Measurements from ENCODE around the gene TNRC6A. TPM values are rescaled to one million over a fixed set of nuclear protein-coding genes. Genes with fewer than 3 reads are reported as not detected.

Gene TNRC6A
- total RNA-seq, 4 donors from 2014 or later = 45.8 to 70.7 (median 57.4) TPM

DNA sequence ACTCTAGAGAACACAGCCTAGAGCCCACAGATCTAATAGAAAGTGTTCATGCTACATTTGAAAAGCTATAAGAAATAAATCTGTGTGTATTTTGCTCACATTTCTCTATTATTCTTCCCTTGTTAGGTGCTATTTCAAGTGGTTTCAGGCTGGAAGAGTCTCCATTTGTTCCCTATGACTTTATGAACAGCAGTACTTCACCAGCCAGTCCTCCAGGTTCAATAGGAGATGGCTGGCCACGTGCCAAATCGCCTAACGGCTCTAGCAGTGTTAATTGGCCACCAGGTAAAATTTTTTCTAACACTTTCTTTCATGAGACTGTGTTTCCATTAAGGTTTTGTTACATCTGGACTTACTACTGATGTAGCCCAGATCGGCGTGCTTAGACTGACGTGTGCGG lies 85.6 kb downstream of the TNRC6A start:
- H3K27ac ChIP-seq = no peak overlapping the region
- peaks cover 62% of the 10 kb centered on the region in 2 donors for H3K36me3 ChIP-seq
- TF ChIP-seq POLR2A (IDR thresholded peaks at IDR 0.05) = no peak
- TF ChIP-seq, protein P1, sequence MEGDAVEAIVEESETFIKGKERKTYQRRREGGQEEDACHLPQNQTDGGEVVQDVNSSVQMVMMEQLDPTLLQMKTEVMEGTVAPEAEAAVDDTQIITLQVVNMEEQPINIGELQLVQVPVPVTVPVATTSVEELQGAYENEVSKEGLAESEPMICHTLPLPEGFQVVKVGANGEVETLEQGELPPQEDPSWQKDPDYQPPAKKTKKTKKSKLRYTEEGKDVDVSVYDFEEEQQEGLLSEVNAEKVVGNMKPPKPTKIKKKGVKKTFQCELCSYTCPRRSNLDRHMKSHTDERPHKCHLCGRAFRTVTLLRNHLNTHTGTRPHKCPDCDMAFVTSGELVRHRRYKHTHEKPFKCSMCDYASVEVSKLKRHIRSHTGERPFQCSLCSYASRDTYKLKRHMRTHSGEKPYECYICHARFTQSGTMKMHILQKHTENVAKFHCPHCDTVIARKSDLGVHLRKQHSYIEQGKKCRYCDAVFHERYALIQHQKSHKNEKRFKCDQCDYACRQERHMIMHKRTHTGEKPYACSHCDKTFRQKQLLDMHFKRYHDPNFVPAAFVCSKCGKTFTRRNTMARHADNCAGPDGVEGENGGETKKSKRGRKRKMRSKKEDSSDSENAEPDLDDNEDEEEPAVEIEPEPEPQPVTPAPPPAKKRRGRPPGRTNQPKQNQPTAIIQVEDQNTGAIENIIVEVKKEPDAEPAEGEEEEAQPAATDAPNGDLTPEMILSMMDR (IDR thresholded peaks at IDR 0.05) = no peak
- intact Hi-C loops (cut with DNase I) = no loop called here
- WGBS, 2 donors = 84 to 86% methylated on average over 7 of the region's 7 CpGs
- no peak overlapping the region for H3K4me3 ChIP-seq (replicated peaks in 1 of 3)
- H3K4me1 ChIP-seq = peaks cover 9 to 18% of the 10 kb centered on the region in 2 donors
- no peaks in the 10 kb centered on the region for H3K9me3 ChIP-seq
- no peak for DNase-seq
- H3K27me3 ChIP-seq = no peaks in the 10 kb centered on the region

DNA sequence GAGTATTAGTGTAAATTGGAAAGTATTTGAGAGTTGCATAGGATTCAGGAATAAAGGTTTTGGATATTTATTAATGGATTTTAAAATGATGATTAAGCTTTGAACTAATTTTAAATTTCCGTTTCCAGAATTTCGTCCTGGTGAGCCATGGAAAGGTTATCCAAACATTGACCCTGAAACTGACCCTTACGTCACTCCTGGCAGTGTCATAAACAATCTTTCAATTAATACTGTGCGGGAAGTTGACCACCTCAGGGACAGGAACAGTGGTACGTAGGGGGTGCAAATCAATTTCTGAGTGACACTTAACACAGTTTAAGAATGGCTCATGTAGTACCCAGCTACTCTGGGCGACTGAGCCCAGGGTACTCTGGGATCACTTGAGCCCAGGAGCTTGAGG lies 87.2 kb downstream of the TNRC6A start:
- TF ChIP-seq POLR2A (IDR thresholded peaks at IDR 0.05) = no peak
- TF ChIP-seq, protein P1 (IDR thresholded peaks at IDR 0.05) = no peak
- 77 to 84% methylated on average over 6 of the region's 6 CpGs for WGBS, 2 donors
- Histone ChIP-seq H3K27ac (no peak overlapping the region), H3K9me3 (no peaks in the 10 kb centered on the region), H3K4me3 (replicated peaks in 1 of 3) (no peak overlapping the region), H3K27me3 (no peaks in the 10 kb centered on the region), H3K4me1 (peaks cover 9 to 20% of the 10 kb centered on the region in 2 donors), H3K36me3 (peaks cover 64 to 68% of the 10 kb centered on the region in 2 donors)
- DNase-seq = no peak
- intact Hi-C loops (cut with DNase I) = no loop called here

DNA sequence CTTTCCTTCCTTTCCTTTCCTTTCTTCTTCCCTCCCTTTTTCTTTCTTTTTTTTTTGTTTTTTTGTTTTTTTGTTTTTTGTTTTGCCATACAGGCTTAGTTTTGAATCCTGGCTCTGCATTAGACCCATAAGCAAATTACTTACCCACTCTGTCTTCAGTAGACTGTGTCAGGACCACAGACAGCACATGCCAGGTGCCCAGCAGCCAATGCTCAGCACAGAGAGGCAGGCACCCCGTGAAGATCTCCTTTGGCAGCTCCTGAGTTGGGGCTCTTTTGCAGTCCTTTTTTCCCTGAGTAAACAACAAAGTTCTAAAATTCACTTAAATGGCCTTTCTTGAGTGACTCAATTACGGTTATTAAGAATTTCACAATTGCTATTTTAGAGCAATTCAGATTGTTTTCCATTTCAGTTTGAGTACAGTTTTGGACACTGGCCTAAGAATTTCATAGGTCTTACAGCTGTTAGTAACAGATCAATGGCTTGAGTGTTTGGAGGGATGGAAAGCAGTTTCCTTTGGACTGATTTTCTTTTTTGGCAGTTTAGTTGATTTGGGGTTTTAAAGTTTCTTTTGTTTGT lies 90.1 kb downstream of the TNRC6A start:
- Histone ChIP-seq H3K36me3 (peaks cover 68 to 80% of the 10 kb centered on the region in 2 donors), H3K9me3 (no peaks in the 10 kb centered on the region), H3K4me3 (replicated peaks in 1 of 3) (no peak overlapping the region), H3K4me1 (peaks cover 0 to 8% of the 10 kb centered on the region in 2 donors), H3K27me3 (no peaks in the 10 kb centered on the region), H3K27ac (peak overlapping the region in 1 of 3 donors; percentile 34)
- TF ChIP-seq, protein P1 (IDR thresholded peaks at IDR 0.05) = no peak
- no peak for TF ChIP-seq POLR2A (IDR thresholded peaks at IDR 0.05)
- intact Hi-C loops (cut with DNase I) = no loop called here
- WGBS, 2 donors = 19 to 22% methylated on average over 2 of the region's 2 CpGs
- DNase-seq = peak; percentile 65 to 72

DNA sequence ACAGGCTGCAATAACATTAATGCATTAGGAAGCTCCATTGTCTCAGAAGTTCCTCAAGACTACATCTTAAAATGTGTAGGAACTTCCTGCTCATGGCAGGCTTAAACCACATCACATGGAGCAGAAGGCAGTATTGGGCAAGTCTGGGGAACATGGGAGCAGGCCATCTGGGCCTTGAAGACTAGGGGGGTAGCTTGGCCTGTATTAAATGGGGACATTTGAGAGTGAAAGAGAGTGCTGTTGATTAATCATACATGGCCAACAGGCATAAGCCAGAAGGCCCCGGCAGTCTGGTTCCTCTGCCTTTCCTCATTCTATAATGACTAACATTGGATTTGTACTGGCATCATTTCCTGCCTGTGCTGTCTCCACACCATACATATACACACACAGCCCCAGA lies 91.1 kb downstream of the TNRC6A start:
- TF ChIP-seq POLR2A (IDR thresholded peaks at IDR 0.05) = no peak
- TF ChIP-seq, protein P1 (IDR thresholded peaks at IDR 0.05) = no peak
- Histone ChIP-seq H3K9me3 (no peaks in the 10 kb centered on the region), H3K27ac (no peak overlapping the region), H3K27me3 (no peaks in the 10 kb centered on the region), H3K36me3 (peaks cover 62 to 74% of the 10 kb centered on the region in 2 donors), H3K4me3 (replicated peaks in 1 of 3) (no peak overlapping the region), H3K4me1 (peaks cover 0 to 8% of the 10 kb centered on the region in 2 donors)
- intact Hi-C loops (cut with DNase I) = no loop called here
- no peak for DNase-seq
- 85 to 95% methylated on average over 1 of the region's 1 CpG for WGBS, 2 donors

DNA sequence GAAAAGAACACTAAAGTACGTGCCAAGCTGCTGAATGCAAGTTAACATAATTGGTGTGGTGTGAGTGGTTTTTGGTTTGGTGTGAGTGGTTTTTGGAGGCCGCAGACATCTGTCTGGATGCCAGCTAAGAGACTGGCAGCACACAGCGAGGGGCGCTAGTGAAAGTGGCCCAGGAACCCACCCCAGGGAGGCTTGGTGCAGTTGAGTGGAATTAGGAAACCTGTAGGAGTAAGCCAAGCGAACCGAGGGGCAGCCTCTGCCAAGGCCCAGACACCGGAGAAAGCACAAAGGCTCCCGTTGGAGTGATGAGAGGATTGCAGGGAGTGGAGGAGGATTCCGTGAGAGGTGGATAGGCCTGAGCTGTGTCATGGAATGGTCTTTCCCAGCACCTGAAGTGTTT lies 91.7 kb downstream of the TNRC6A start:
- intact Hi-C loops (cut with DNase I) = no loop called here
- H3K4me3 ChIP-seq (replicated peaks in 1 of 3) = no peak overlapping the region
- H3K36me3 ChIP-seq = peaks cover 58 to 70% of the 10 kb centered on the region in 2 donors
- no peaks in the 10 kb centered on the region for H3K27me3 ChIP-seq
- H3K4me1 ChIP-seq = peaks cover 0 to 8% of the 10 kb centered on the region in 2 donors
- no peaks in the 10 kb centered on the region for H3K9me3 ChIP-seq
- no peak overlapping the region for H3K27ac ChIP-seq
- TF ChIP-seq, protein P1 (IDR thresholded peaks at IDR 0.05) = no peak
- TF ChIP-seq POLR2A (IDR thresholded peaks at IDR 0.05) = no peak
- WGBS, 2 donors = 89 to 95% methylated on average over 9 of the region's 9 CpGs
- DNase-seq = no peak
